Left lung (tissue), 10 donors: ENCODE results near the gene GIMAP1. TPM values are rescaled to one million over a fixed set of nuclear protein-coding genes. Genes with fewer than 3 reads are reported as not detected.

Experiments used
- ATAC-seq: fragments of 200-7000 bp; cut with Tn5 transposase; one replicate; pipeline ENCODE4 v1.9.1; 2020; ENCODE audit warnings: moderate library complexity
- DNase-seq, 4 donors: peaks; one replicate each; pipeline ENCODE4 v3.0.0-alpha.2; 2013 to 2020
- H3K27ac ChIP-seq, 2 donors: fragments of 200-600 bp; sonication (generic) in 1 of 2; one replicate each; pipeline versions ENCODE4 v1.5.0 to v1.8.0; 2020 to 2021
- H3K27me3 ChIP-seq, 2 donors: fragments of 200-600 bp; sonication (generic) in 1 of 2; one replicate each; pipeline versions ENCODE4 v1.5.0 to v1.8.0; 2020 to 2021
- H3K36me3 ChIP-seq, 2 donors: fragments of 200-600 bp; sonication (generic) in 1 of 2; one replicate each; pipeline versions ENCODE4 v1.5.0 to v1.8.0; 2020 to 2021
- H3K4me1 ChIP-seq, 2 donors: fragments of 200-600 bp; one replicate each; pipeline ENCODE4 v1.8.0; 2021
- H3K4me3 ChIP-seq, 2 donors: fragments of 200-600 bp; sonication (generic) in 1 of 2; one replicate each; pipeline versions ENCODE4 v1.5.0 to v1.8.0; 2020 to 2021; ENCODE audit warnings: mild to moderate bottlenecking in 1 of 2
- H3K9me3 ChIP-seq, 2 donors: fragments of 200-600 bp; sonication (generic) in 1 of 2; one replicate each; pipeline versions ENCODE4 v1.5.0 to v1.8.0; 2020 to 2021
- CTCF ChIP-seq, 2 donors: fragments of 200-600 bp; sonication (generic) in 1 of 2; IDR thresholded peaks; one replicate each; pipeline versions ENCODE4 v1.5.0 to v1.8.0; 2021; ENCODE audit warnings: antibody characterized with exemption in 2 of 2
- intact Hi-C, 2 donors: fragments of 100-400 bp; cut with DNase I; formaldehyde crosslinking; loops; one replicate each; pipeline versions ENCODE4 v1.11.2 to v1.14.2; 2022
- polyA plus RNA-seq, 6 donors: library from polyadenylated mRNA; unstranded; fragments of 120-200 nt; gene quantifications; one replicate each; pipeline ENCODE4 v1.2.1, GENCODE V29; 2013; ENCODE audit not compliant: insufficient read length in 6 of 6
- total RNA-seq, 2 donors: library from RNA; stranded (reverse); fragmentation: NEBNext Ultra II Directional; extraction: Animal tissue kit (Norgen Biotek cat#: 25700); gene quantifications; one replicate each; pipeline ENCODE4 v1.2.1, GENCODE V29; 2021
- donor health status: DM: no; HTN: yes; CAD: no.
- donor health status: DM: no; HTN: no; CAD: no.

GIMAP1 gene
- total and polyA plus RNA-seq, 8 donors = 4.2 to 11.3 (median 5.7) TPM

DNA sequence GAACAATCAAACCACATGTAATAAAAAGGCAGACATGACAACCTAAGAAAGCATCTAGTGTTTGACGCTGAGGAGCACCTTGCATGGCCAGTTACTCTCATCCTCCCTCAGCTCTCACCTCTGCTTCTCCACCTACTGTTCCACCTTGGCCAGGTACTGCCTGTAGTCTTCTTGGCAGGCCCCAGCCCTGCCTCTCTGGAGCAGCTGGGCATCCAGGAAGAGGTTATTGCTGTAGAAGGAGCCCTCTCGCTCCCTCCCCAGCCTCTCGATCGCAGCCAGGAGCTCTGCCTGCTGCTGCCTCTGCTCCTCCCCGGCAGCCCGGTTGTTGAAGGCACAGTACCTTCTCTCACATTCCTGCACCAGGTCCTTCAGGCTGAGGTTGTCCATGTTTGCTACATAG, 30.5 kb downstream of the GIMAP1 start:
- Histone ChIP-seq H3K27me3 (no peaks in the 10 kb centered on the region), H3K4me1 (peaks cover 0 to 26% of the 10 kb centered on the region in 2 donors), H3K36me3 (peaks cover 0 to 29% of the 10 kb centered on the region in 2 donors), H3K9me3 (no peaks in the 10 kb centered on the region), H3K27ac (no peak overlapping the region), H3K4me3 (no peak overlapping the region)
- TF ChIP-seq CTCF (IDR thresholded peaks at IDR 0.05) = no peak
- intact Hi-C loops = no loop called here
- ATAC-seq (no peak), DNase-seq (no peak)

- intact Hi-C loops = no loop called here
- DNase-seq (no peak), ATAC-seq (no peak)
- H3K4me3 ChIP-seq = no peak overlapping the region
- H3K4me1 ChIP-seq = peaks cover 0 to 17% of the 10 kb centered on the region in 2 donors
- H3K27ac ChIP-seq = no peak overlapping the region
- no peak for TF ChIP-seq CTCF (IDR thresholded peaks at IDR 0.05)
- no peaks in the 10 kb centered on the region for H3K27me3 ChIP-seq
- peaks cover 0 to 15% of the 10 kb centered on the region in 2 donors for H3K36me3 ChIP-seq
- no peaks in the 10 kb centered on the region for H3K9me3 ChIP-seq
These were observed 32.0 kb downstream of the GIMAP1 start for GRCh38 chr7:150748376-150748775.

GRCh38 chr7:150751702-150752101, 35.3 kb downstream of the GIMAP1 start:
- H3K27ac ChIP-seq = no peak overlapping the region
- intact Hi-C loops = no loop called here
- no peaks in the 10 kb centered on the region for H3K36me3 ChIP-seq
- DNase-seq (no peak), ATAC-seq (no peak)
- no peak for TF ChIP-seq CTCF (IDR thresholded peaks at IDR 0.05)
- peaks cover 0 to 35% of the 10 kb centered on the region in 2 donors for H3K4me1 ChIP-seq
- no peak overlapping the region for H3K4me3 ChIP-seq
- H3K9me3 ChIP-seq = no peaks in the 10 kb centered on the region
- no peaks in the 10 kb centered on the region for H3K27me3 ChIP-seq

DNA sequence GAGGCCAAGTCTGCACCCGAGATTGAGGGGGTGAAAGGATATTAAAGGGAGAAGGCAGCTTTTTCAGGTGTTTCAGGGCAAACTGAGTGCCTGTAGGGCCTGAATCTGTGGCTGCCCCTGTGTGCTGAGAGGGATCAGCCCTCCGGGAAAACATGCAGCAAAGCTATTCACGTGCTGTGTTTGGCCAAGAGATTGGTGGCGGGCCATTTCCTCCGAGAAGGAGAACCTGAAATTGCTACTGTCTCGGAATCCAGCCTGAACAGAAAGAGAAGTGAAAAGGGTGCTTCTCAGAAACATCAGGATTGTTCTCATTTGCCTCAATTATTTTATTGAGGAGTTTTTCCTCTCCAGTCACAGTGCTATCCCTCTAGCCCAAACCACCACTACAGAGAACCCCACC, 36.8 kb downstream of the GIMAP1 start:
- TF ChIP-seq CTCF (IDR thresholded peaks at IDR 0.05) = no peak

GRCh38 chr7:150753826-150754603, 37.6 kb downstream of the GIMAP1 start:
- no peak overlapping the region for H3K27ac ChIP-seq
- no peaks in the 10 kb centered on the region for H3K9me3 ChIP-seq
- ATAC-seq (peak; percentile 48), DNase-seq (no peak)
- H3K4me3 ChIP-seq = no peak overlapping the region
- no peaks in the 10 kb centered on the region for H3K27me3 ChIP-seq
- TF ChIP-seq CTCF (IDR thresholded peaks at IDR 0.05) = no peak
- no peaks in the 10 kb centered on the region for H3K36me3 ChIP-seq
- peaks cover 0 to 36% of the 10 kb centered on the region in 2 donors for H3K4me1 ChIP-seq
- intact Hi-C loops = no loop called here

More for the DNA sequence above, 36.8 kb downstream of the GIMAP1 start:
- Histone ChIP-seq H3K4me3 (no peak overlapping the region), H3K36me3 (no peaks in the 10 kb centered on the region), H3K27me3 (no peaks in the 10 kb centered on the region), H3K9me3 (no peaks in the 10 kb centered on the region), H3K27ac (no peak overlapping the region), H3K4me1 (peaks cover 0 to 36% of the 10 kb centered on the region in 2 donors)
- no peak for DNase-seq
- peak; percentile 20 for ATAC-seq
- intact Hi-C loops = no loop called here
